Neural crest cell (in vitro differentiated cells): Measurements from ENCODE around the gene SIX6. TPM values are rescaled to one million over a fixed set of nuclear protein-coding genes. Genes with fewer than 3 reads are reported as not detected.

Source experiments
- DNase-seq: peaks from one replicate; pipeline ENCODE4 v3.0.0; 2021; ENCODE audit warnings: low read depth, mixed read lengths, low spot score
- H3K27ac Mint-ChIP-seq: one replicate; pipeline ENCODE4 v1.8.0; 2021; ENCODE audit warnings: mild to moderate bottlenecking, mixed read lengths; ENCODE audit not compliant: unreplicated experiment
- H3K27me3 Mint-ChIP-seq: 2 replicates; pipeline ENCODE4 v1.8.0; 2021; ENCODE audit warnings: low read depth, mild to moderate bottlenecking, mixed read lengths
- H3K36me3 Mint-ChIP-seq: 2 replicates; pipeline ENCODE4 v1.8.0; 2021; ENCODE audit warnings: low read depth, mild to moderate bottlenecking, mixed read lengths
- H3K4me1 Mint-ChIP-seq: 2 replicates; pipeline ENCODE4 v1.8.0; 2021; ENCODE audit warnings: mixed read lengths
- H3K4me3 Mint-ChIP-seq: one replicate; pipeline ENCODE4 v1.8.0; 2021; ENCODE audit warnings: mild to moderate bottlenecking, mixed read lengths
- H3K9me3 Mint-ChIP-seq: 2 replicates; pipeline ENCODE4 v1.8.0; 2021; ENCODE audit warnings: mixed read lengths
- CTCF ChIP-seq: fragments of 200-600 bp; sonication (generic); conservative IDR thresholded peaks from 2 replicates; pipeline ENCODE4 v1.5.0; 2021; ENCODE audit warnings: antibody characterized with exemption, mild to moderate bottlenecking
- total RNA-seq: library from RNA; stranded (reverse); gene quantifications from 2 replicates; pipeline ENCODE4 v1.2.1, GENCODE V29; 2021

The SIX6 gene
- total RNA-seq, 1 donor from 2014 or later, result not detected

DNA sequence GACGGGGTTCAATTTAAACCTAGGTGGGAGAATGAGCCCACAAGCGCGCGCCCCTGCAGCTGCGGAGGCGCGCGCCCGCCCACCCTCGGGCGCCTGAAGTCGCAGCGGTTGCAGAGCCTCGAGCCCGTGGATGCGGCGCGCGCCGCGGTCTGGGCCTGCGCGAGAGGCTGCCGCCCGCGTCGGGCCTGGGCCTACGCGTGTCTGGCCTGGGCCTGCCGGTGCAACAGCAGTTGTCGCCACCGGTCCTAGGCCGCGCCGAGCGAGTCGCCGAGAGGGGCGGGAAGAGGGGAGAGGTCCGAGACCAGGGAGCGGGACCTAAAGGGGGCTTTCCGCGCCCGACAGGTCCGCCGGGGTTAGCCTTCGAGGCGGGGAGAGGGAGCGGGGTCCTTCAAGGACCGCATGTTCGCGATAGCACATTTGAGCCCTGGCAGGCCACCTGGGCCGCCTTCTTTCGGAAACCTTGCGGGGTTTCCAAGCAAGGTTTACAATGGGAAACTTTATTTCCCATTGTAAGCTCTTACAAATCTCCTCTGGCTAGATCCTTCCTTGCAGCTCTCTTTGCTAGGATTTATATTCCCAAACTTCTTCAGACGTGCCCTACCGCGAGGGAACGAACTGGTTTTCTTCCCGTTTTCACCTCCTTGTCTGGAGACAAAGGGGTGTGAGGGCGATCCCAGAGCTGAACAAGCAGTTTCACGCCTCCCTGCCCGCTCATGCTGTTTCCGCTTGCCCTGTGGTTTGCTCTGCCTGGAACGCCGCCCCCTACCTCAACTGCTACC lies 6.8 kb downstream of the SIX6 start:
- peak; percentile 18 for DNase-seq
- Mint-ChIP-seq H3K4me3 (peak overlapping the region; percentile 58), H3K4me1 (peaks cover 15% of the 10 kb centered on the region), H3K27ac (no peak overlapping the region), H3K27me3 (peaks cover 88% of the 10 kb centered on the region), H3K9me3 (no peaks in the 10 kb centered on the region), H3K36me3 (no peaks in the 10 kb centered on the region)
- TF ChIP-seq CTCF, result no peak

DNA sequence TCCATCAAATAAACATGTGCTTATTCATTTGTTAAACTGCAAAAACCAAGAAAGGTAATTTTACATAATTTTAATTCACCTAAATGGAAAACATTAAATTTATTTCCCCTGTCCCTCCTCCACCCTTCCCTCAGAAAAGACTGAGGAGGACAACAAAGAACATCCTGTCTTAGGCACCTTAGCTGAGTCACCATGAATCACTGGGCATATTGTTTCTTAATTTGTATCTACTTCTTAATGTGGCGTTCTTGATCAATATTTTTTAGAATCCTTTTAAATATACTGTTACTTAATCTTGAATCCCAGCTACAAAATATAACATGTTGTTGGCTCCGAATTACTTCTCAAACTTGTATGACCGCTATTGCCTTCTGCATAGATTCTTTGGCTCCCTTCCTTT lies 23.5 kb downstream of the SIX6 start:
- no peak for DNase-seq
- Mint-ChIP-seq H3K27me3 (peaks cover 8% of the 10 kb centered on the region), H3K4me1 (no peaks in the 10 kb centered on the region), H3K9me3 (no peaks in the 10 kb centered on the region), H3K27ac (no peak overlapping the region), H3K4me3 (no peak overlapping the region), H3K36me3 (no peaks in the 10 kb centered on the region)
- TF ChIP-seq CTCF, result no peak

DNA sequence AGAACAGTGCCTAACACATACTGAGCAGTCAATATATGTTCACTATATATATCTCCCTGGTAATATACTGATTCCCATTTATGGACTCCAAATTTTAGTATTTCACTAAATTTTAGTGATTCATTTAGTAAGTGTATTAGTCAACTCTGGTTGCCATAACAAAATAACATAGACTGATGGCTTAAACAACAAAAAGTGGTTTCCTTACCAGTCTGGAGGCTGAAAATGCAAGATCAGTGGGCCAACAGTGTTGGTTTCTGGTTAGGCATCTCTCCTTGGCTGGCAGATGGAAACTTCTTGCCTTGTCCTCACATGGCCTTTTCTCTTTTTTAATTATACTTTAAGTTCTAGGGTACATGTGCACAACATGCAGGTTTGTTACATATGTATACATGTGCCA lies 28.7 kb downstream of the SIX6 start:
- Mint-ChIP-seq H3K4me1 (no peaks in the 10 kb centered on the region), H3K9me3 (peaks cover 16% of the 10 kb centered on the region), H3K36me3 (no peaks in the 10 kb centered on the region), H3K27me3 (peaks cover 10% of the 10 kb centered on the region), H3K4me3 (no peak overlapping the region), H3K27ac (no peak overlapping the region)
- TF ChIP-seq CTCF, result no peak
- DNase-seq, result no peak

DNA sequence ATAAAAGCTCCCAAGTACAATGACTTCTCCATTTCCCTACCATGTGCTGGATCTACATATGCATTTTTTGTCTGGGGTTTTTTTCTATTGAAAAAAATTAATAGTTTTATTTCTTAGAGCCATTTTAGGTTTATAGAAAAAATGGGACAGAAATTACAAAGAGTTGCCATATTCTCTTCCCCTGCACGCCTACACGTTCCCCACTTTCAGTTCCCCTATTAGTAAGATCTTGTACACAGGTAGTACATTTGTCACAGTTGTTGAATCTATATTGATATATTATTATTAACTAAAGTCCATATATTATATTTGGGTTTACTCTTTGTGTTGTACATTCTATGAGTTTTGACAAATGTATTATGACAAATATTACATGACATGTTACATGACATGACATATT lies 35.7 kb downstream of the SIX6 start:
- Mint-ChIP-seq H3K4me3 (no peak overlapping the region), H3K4me1 (no peaks in the 10 kb centered on the region), H3K9me3 (peaks cover 21% of the 10 kb centered on the region), H3K36me3 (peaks cover 2% of the 10 kb centered on the region), H3K27ac (no peak overlapping the region), H3K27me3 (peaks cover 29% of the 10 kb centered on the region)
- no peak for TF ChIP-seq CTCF
- DNase-seq, result no peak

DNA sequence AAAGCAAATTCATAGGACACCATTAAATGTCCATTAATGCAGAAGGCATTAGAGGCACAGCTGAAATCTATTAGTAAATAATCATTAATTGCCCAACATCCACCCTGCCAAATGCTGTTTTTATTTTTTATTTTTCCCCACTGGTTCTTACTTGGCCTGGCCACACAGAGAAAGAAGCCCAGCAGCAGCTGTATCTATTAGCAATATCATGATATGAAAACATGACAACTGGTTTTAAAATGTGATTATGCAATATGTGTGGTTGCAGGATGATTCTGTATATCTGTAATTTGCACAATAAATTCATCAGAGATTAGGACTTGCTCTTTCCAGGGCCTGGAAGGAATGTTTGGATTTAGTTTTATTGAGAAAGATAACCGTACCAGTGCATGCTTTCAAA lies 44.9 kb downstream of the SIX6 start:
- Mint-ChIP-seq H3K4me1 (no peaks in the 10 kb centered on the region), H3K27ac (no peak overlapping the region), H3K9me3 (peaks cover 2% of the 10 kb centered on the region), H3K36me3 (peaks cover 4% of the 10 kb centered on the region), H3K27me3 (peaks cover 32% of the 10 kb centered on the region), H3K4me3 (no peak overlapping the region)
- no peak for DNase-seq
- no peak for TF ChIP-seq CTCF
